ENCODE measurements around the gene NLGN1. TPM values are rescaled to one million over a fixed set of nuclear protein-coding genes. Genes with fewer than 3 reads are reported as not detected.

Gene NLGN1
- total and polyA plus RNA-seq, 9 of the 15 experiments (the other 6 are each of a cell fraction or from before 2014, with no cell fraction given): under 0.01 to 0.01 TPM; not detected in 7

GRCh38 chr3:173945806-173946205, 548.3 kb downstream of the NLGN1 start (continued):
- TF ChIP-seq THRB (CRISPR knock-in tag; conservative IDR thresholded peaks at IDR 0.05) (no peak), CHD4 (IDR thresholded peaks at IDR 0.05; ENCODE audit: insufficient read depth, insufficient replicate concordance, low read depth, low read length, poor library complexity, severe bottlenecking) (no peak), U2AF2 (optimal IDR thresholded peaks at IDR 0.05; ENCODE audit: low read depth, low read length) (no peak), ZNF778 (CRISPR knock-in tag; IDR thresholded peaks at IDR 0.05) (no peak), CUX1 (CRISPR knock-in tag; IDR thresholded peaks at IDR 0.05) (no peak), RBM22 (IDR thresholded peaks at IDR 0.05; ENCODE audit: low read depth, low read length, poor library complexity, severe bottlenecking) (no peak)
